IMR-90 (cell line): ENCODE measurements around the gene OR6B3. TPM values are rescaled to one million over a fixed set of nuclear protein-coding genes. Genes with fewer than 3 reads are reported as not detected.

ENCODE experiments used
- ATAC-seq: fragments of 200-7000 bp; cut with Tn5 transposase; 2 replicates; pipeline ENCODE4 v1.9.1; 2020; ENCODE audit warnings: low read depth, mild to moderate bottlenecking, moderate library complexity
- BruUV-seq: library from RNA; stranded (reverse); fragments of 400-500 nt; replicated peaks from 2 replicates; lab custom pipeline; 2021; lab: Mats Ljungman, UMichigan
- CTCF ChIA-PET: fragments of 300-600 bp; formaldehyde crosslinking; extraction: SDS; loops from one replicate; lab custom pipeline; 2021; ENCODE audit warnings: antibody characterized with exemption; lab: Yijun Ruan, JAX
- POLR2A ChIA-PET: fragments of 300-600 bp; sonication (Branson Sonifier 250); formaldehyde crosslinking; loops from one replicate; lab custom pipeline; 2022; ENCODE audit warnings: antibody characterized with exemption; ENCODE audit not compliant: unreplicated experiment; lab: Charles Lee
- DNase-seq: peaks from one replicate; pipeline ENCODE4 v3.0.0; 2013
- H2AFZ ChIP-seq: replicated peaks from 2 replicates; pipeline ENCODE3; 2013; ENCODE audit warnings: low read length, mild to moderate bottlenecking; ENCODE audit not compliant: poor library complexity
- H2AK5ac ChIP-seq: 2 replicates; pipeline ENCODE4 v1.6.1; 2013; ENCODE audit warnings: low read depth, low read length, inconsistent platforms
- H2AK9ac ChIP-seq: replicated peaks from 2 replicates; pipeline ENCODE3; 2013; ENCODE audit warnings: mild to moderate bottlenecking, low read depth, low read length, moderate library complexity; ENCODE audit not compliant: poor library complexity
- H2BK120ac ChIP-seq: 2 replicates; pipeline ENCODE4 v1.6.1; 2013; ENCODE audit warnings: low read depth, low read length, inconsistent platforms
- H2BK15ac ChIP-seq: 3 replicates; pipeline ENCODE4 v1.6.1; 2013; ENCODE audit warnings: low read depth, low read length, inconsistent platforms
- H2BK20ac ChIP-seq: 2 replicates; pipeline ENCODE4 v1.6.1; 2013; ENCODE audit warnings: low read depth, mild to moderate bottlenecking, inconsistent platforms, low read length, moderate library complexity
- H2BK5ac ChIP-seq: 2 replicates; pipeline ENCODE4 v1.6.1; 2013; ENCODE audit warnings: mild to moderate bottlenecking, low read depth, low read length, inconsistent platforms; ENCODE audit not compliant: poor library complexity, severe bottlenecking
- H3K14ac ChIP-seq: replicated peaks from 2 replicates; pipeline ENCODE4 v1.6.1; 2013; ENCODE audit warnings: low read depth, low read length, inconsistent platforms
- H3K18ac ChIP-seq: 2 replicates; pipeline ENCODE4 v1.6.1; 2013; ENCODE audit warnings: low read depth, low read length, control low read depth
- H3K23ac ChIP-seq: 2 replicates; pipeline ENCODE4 v1.6.1; 2013; ENCODE audit warnings: low read depth, low read length, inconsistent platforms
- H3K27ac ChIP-seq: 2 replicates; pipeline ENCODE4 v1.5.1; 2013; ENCODE audit warnings: mild to moderate bottlenecking, control low read depth, low read length; ENCODE audit not compliant: insufficient read depth
- H3K27me3 ChIP-seq: 2 replicates; pipeline ENCODE4 v1.6.1; 2013; ENCODE audit warnings: low read length; ENCODE audit not compliant: control insufficient read depth, insufficient read depth
- H3K36me3 ChIP-seq: 2 replicates; pipeline ENCODE4 v1.6.1; 2013; ENCODE audit warnings: low read length, mixed read lengths; ENCODE audit not compliant: control insufficient read depth, insufficient read depth
- H3K4ac ChIP-seq: 2 replicates; pipeline ENCODE4 v1.6.1; 2013; ENCODE audit warnings: low read depth, low read length, inconsistent platforms
- H3K4me1 ChIP-seq: 2 replicates; pipeline ENCODE4 v1.6.1; 2013; ENCODE audit warnings: low read length, mixed read lengths; ENCODE audit not compliant: control insufficient read depth, insufficient read depth
- H3K4me2 ChIP-seq: 2 replicates; pipeline ENCODE4 v1.6.1; 2013; ENCODE audit warnings: low read depth, mild to moderate bottlenecking, control low read depth, low read length, moderate library complexity
- H3K4me3 ChIP-seq: 2 replicates; pipeline ENCODE4 v1.5.1; 2013; ENCODE audit warnings: low read depth, mild to moderate bottlenecking, control low read depth, low read length, moderate library complexity; ENCODE audit not compliant: insufficient read depth
- H3K56ac ChIP-seq: 2 replicates; pipeline ENCODE4 v1.6.1; 2013; ENCODE audit warnings: low read length, inconsistent platforms; ENCODE audit not compliant: insufficient read depth; ENCODE audit errors: extremely low read depth
- H3K79me1 ChIP-seq, 2 experiments: 2 replicates each; pipeline ENCODE4 v1.6.1; 2013; ENCODE audit warnings: low read length in 2 of 2, inconsistent platforms in 1 of 2, low read depth in 1 of 2
- H3K9ac ChIP-seq: 2 replicates; pipeline ENCODE4 v1.6.1; 2013; ENCODE audit warnings: low read depth, low read length, control low read depth
- H3K9me1 ChIP-seq: 2 replicates; pipeline ENCODE4 v1.6.1; 2013; ENCODE audit warnings: low read length, inconsistent platforms; ENCODE audit not compliant: insufficient read depth
- H3K9me3 ChIP-seq: 2 replicates; pipeline ENCODE4 v1.6.1; 2013; ENCODE audit warnings: low read length; ENCODE audit not compliant: control insufficient read depth, insufficient read depth
- H4K20me1 ChIP-seq: 2 replicates; pipeline ENCODE4 v1.6.1; 2013; ENCODE audit warnings: low read length, inconsistent platforms; ENCODE audit not compliant: insufficient read depth
- H4K5ac ChIP-seq: 2 replicates; pipeline ENCODE4 v1.6.1; 2013; ENCODE audit warnings: mild to moderate bottlenecking, low read depth, low read length, control low read depth
- H4K8ac ChIP-seq, 2 experiments: 2 replicates each; pipeline ENCODE4 v1.6.1; 2013; ENCODE audit warnings: low read depth in 2 of 2, low read length in 2 of 2, control low read depth in 1 of 2, inconsistent platforms in 1 of 2
- H4K91ac ChIP-seq: 2 replicates; pipeline ENCODE4 v1.6.1; 2013; ENCODE audit warnings: low read depth, low read length, inconsistent platforms; ENCODE audit not compliant: insufficient read depth
- BHLHE40 ChIP-seq: fragments of 150-350 bp; IDR thresholded peaks from 2 replicates; pipeline ENCODE4 v1.6.1; 2016; ENCODE audit warnings: mild to moderate bottlenecking, low read depth, low read length
- CEBPB ChIP-seq: IDR thresholded peaks from 2 replicates; pipeline ENCODE4 v1.6.1; 2012; ENCODE audit warnings: low read depth, low read length, improper control_type of control experiment
- RAD21 ChIP-seq: IDR thresholded peaks from 2 replicates; pipeline ENCODE4 v1.6.1; 2012; ENCODE audit warnings: low read length, improper control_type of control experiment
- RCOR1 ChIP-seq: IDR thresholded peaks from 2 replicates; pipeline ENCODE4 v1.6.1; 2012; ENCODE audit warnings: mild to moderate bottlenecking, low read length, improper control_type of control experiment; ENCODE audit not compliant: insufficient replicate concordance
- RFX5 ChIP-seq: IDR thresholded peaks from 2 replicates; pipeline ENCODE4 v1.8.0; 2012; ENCODE audit warnings: low read depth, mild to moderate bottlenecking, low read length, moderate library complexity
- WGBS, 2 experiments: methylation state at CpG; one replicate each; pipeline versions ENCODE4 v1.1.5 to v1.1.7; 2013; ENCODE audit warnings: missing lambda C conversion rate in 2 of 2; ENCODE audit not compliant: insufficient read length in 1 of 2; ENCODE audit errors: extremely low coverage in 2 of 2; 5-methylcytosine and 5-hydroxymethylcytosine counted together
- dilution Hi-C: fragments of 300-500 bp; cut with HindIII; formaldehyde crosslinking; loops from one replicate; pipeline ENCODE4 v1.14.3; 2018; ENCODE audit warnings: low sequenced_read_pairs; ENCODE audit not compliant: unreplicated experiment
- in situ Hi-C: fragments of 300-500 bp; cut with MboI; formaldehyde crosslinking; loops from 3 replicates; pipeline ENCODE4 v1.14.3; 2019; ENCODE audit warnings: low sequenced_read_pairs, inconsistent platforms, mixed read lengths
- intact Hi-C: fragments of 100-400 bp; cut with micrococcal nuclease; formaldehyde crosslinking; loops from 2 replicates; pipeline ENCODE4 v1.10.0; 2022
- polyA plus RNA-seq, 3 experiments: library from polyadenylated mRNA; depleted of rRNA; stranded (reverse); fragments of >200 nt; gene quantifications; 2 replicates each; pipeline ENCODE4 v1.2.3, GENCODE V29; 2012; ENCODE audit warnings: low replicate concordance in 1 of 3
- total RNA-seq: library from RNA; depleted of rRNA; stranded (reverse); fragments of >200 nt; gene quantifications from 2 replicates; pipeline ENCODE4 v1.2.3, GENCODE V29; 2012

Gene OR6B3
- total and polyA plus RNA-seq, 2 of the 4 experiments (the other 2 are of a cell fraction), result not detected

DNA sequence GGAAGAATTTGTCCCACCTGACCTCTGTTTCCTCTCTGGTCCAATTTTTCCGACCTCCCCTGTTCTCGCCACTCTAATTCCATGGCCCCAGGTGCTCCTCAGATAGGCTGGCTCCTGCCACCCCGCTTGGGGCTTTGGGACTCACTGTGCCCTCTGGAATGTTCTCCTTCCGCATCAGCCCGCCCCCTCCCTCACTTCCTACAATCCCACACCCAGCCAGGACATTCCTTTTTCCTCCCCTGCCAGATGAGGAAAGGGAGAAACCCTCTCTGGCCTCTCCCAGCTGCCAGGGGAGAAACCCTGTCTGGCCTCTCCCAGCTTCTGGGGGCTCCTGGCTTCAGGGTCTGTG is 20.0 kb downstream of the OR6B3 start:
- Histone ChIP-seq H4K8ac (no peak overlapping the region), H3K27me3 (peaks cover 8% of the 10 kb centered on the region; the same call in 1 of the 2 replicates), H3K14ac (no peak overlapping the region), H4K91ac (no peak overlapping the region), H3K27ac (no peak overlapping the region), H3K18ac (no peak overlapping the region), H3K9me3 (no peaks in the 10 kb centered on the region), H3K4ac (no peak overlapping the region), H3K9ac (no peak overlapping the region), H3K79me1 (no peaks in the 10 kb centered on the region), H3K9me1 (no peaks in the 10 kb centered on the region), H3K36me3 (no peaks in the 10 kb centered on the region), H3K4me2 (no peak overlapping the region), H2BK20ac (no peak overlapping the region), H3K23ac (no peak overlapping the region), H3K56ac (no peak overlapping the region), H3K4me3 (no peak overlapping the region), H2AK9ac (no peak overlapping the region), H3K4me1 (no peaks in the 10 kb centered on the region), H2AK5ac (no peak overlapping the region), H2BK15ac (no peak overlapping the region), H4K20me1 (no peaks in the 10 kb centered on the region), H4K5ac (no peak overlapping the region), H2BK5ac (no peak overlapping the region), H2AFZ (no peak overlapping the region), H2BK120ac (no peak overlapping the region)
- intact Hi-C loops, result no loop called here
- in situ Hi-C loops, result no loop called here
- ATAC-seq (no peak), DNase-seq (no peak)
- dilution Hi-C loops, result no loop called here
- no peak for TF ChIP-seq RCOR1
- TF ChIP-seq BHLHE40, result no peak
- TF ChIP-seq RAD21, result no peak
- no peak for TF ChIP-seq RFX5
- no peak for TF ChIP-seq CEBPB
- no TSS peak for BruUV-seq
- CTCF ChIA-PET, result no interaction called here
- 54% methylated on average over 3 of the region's 5 CpGs; no CpG with 5 or more reads in 1 of the 2 experiments for WGBS, 2 experiments
- POLR2A ChIA-PET, result no interaction called here
